ENCODE results near the gene DCHS2.

DNA sequence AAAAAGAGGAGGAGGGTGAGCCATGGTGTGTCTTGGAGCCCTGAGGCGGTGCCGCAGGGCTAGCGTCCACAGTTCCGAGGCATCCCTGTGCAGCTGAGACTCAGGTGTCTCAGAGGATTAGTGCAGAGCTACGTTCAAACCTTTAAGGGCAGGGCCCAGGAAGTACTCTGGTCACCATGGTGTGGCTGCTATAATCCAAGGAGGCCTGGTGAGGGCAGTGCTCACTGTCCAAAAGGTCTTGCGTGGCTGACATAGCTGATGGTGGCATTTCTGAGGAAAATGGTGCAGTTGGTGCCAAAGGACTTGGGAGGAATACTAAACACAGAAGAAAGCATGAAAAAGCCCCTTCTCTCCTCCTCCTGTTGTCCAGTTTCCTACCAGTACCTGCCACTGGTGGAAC, 146.9 kb downstream of the DCHS2 start:
- TF ChIP-seq POLR2A (IDR thresholded peaks at IDR 0.05; ENCODE audit: low read length), result no peak
- no peak for TF ChIP-seq GATA1 (IDR thresholded peaks at IDR 0.05; ENCODE audit: low read depth, low read length)
